ENCODE results near the gene ING5.

Gene ING5

DNA sequence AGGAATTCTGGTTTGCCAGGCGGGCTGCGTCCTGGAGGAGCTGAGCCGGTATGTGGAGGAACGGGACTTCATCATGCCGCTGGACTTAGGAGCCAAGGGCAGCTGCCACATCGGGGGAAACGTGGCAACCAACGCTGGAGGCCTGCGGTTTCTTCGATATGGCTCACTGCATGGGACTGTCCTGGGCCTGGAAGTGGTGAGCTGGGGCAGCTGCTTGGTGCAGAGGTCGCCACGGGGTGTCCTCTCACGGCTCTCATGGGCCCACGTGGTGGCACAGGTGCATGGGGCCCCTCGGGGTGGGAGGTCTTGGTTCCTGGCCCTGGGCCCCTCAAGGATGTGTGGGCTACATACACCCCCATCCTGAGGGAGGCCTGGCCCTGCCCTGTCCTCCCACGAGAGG lies 41.8 kb downstream of the ING5 start:
- 96% methylated on average over 16 of the region's 16 CpGs for WGBS
- no peak overlapping the region for H2BK12ac ChIP-seq (ENCODE audit: low read length in 2 of 2)

DNA sequence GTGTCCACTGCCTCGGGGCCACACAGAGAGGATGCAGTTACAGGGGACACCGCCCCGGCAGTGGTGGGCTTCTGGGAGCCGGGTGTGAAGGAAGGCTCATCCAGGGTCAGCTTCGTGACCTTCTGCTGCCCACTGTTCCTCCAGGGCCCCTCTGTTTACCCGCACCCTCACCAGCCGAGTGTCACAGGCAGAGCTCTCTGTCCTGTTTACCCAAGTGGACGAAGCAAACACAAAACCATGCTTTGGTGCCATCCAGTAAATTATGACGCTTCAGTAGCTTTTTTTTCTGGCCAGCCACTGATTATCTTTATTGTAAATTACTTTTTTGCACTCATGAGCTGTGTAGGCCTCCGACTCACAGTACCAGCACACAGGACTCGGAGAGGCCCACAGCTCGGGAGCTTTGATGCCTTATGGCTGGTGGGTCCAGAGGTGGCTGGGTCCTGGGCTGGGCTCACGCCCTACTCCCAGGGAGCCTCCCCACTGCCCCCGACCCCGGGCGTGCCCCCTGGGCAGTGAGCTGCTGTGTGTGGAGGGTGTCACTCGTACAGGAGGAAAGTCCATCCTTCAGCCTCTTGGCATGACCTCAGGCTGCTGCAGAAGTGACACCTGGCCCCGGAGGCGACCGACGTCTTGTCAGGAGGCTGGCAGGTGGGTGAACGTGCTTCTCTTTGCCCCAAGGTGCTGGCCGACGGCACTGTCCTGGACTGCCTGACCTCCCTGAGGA lies 42.4 kb downstream of the ING5 start:
- H3K79me1 ChIP-seq (replicated peaks; ENCODE audit: low read length, poor library complexity, severe bottlenecking), result peaks cover 39% of the 10 kb centered on the region
- H3K18ac ChIP-seq (ENCODE audit: low read depth in 1 of 2, low read length in 2 of 2), result no peak overlapping the region
- H3K4me1 ChIP-seq (ENCODE audit: control insufficient read depth, insufficient read depth, low read depth, low read length), result peaks cover 12% of the 10 kb centered on the region
- no peak overlapping the region for H2AFZ ChIP-seq (ENCODE audit: low read depth, low read length)
- no peak overlapping the region for H3K4me3 ChIP-seq (ENCODE audit: insufficient read depth in 1 of 2, low read depth in 1 of 2, low read length in 2 of 2)
- H4K91ac ChIP-seq (ENCODE audit: low read length), result no peak overlapping the region
- H3K27me3 ChIP-seq (ENCODE audit: control insufficient read depth in 1 of 2, insufficient read depth in 1 of 2, low read length in 2 of 2), result no peaks in the 10 kb centered on the region
- no peaks in the 10 kb centered on the region for H3K9me3 ChIP-seq (ENCODE audit: control insufficient read depth, low read length)
- no peak overlapping the region for H3K23ac ChIP-seq (ENCODE audit: low read length in 2 of 2)
- no peak overlapping the region for H2BK15ac ChIP-seq (ENCODE audit: low read depth, poor library complexity, severe bottlenecking)
- H3K4me2 ChIP-seq (ENCODE audit: low read length, poor library complexity, severe bottlenecking), result no peak overlapping the region
- no peak overlapping the region for H2BK120ac ChIP-seq (ENCODE audit: low read depth, low read length)
- H2AK5ac ChIP-seq (ENCODE audit: low read length, severe bottlenecking), result no peak overlapping the region
- H2BK5ac ChIP-seq (ENCODE audit: low read depth, low read length, poor library complexity, severe bottlenecking), result no peak overlapping the region
- peaks cover 50 to 55% of the 10 kb centered on the region in 2 experiments for H3K36me3 ChIP-seq (ENCODE audit: control insufficient read depth in 1 of 2, insufficient read depth in 2 of 2, low read depth in 1 of 2, low read length in 2 of 2)
- no peak for DNase-seq
- H3K27ac ChIP-seq (ENCODE audit: low read length, poor library complexity, severe bottlenecking), result no peak overlapping the region
- H3K9ac ChIP-seq (ENCODE audit: low read length), result no peak overlapping the region
- H4K8ac ChIP-seq (ENCODE audit: low read length), result no peak overlapping the region
- H3K14ac ChIP-seq (ENCODE audit: low read length in 2 of 2), result no peak overlapping the region
- 91% methylated on average over 24 of the region's 24 CpGs for WGBS
- H3K4ac ChIP-seq (ENCODE audit: low read depth in 1 of 2, low read length in 2 of 2), result no peak overlapping the region
- no peak overlapping the region for H2BK12ac ChIP-seq (ENCODE audit: low read length in 2 of 2)

More for the DNA sequence above, 41.8 kb downstream of the ING5 start:
- Histone ChIP-seq H3K36me3 (ENCODE audit: control insufficient read depth in 1 of 2, insufficient read depth in 2 of 2, low read depth in 1 of 2, low read length in 2 of 2) (peaks cover 49 to 54% of the 10 kb centered on the region in 2 experiments), H3K4me1 (ENCODE audit: control insufficient read depth, insufficient read depth, low read depth, low read length) (peaks cover 12% of the 10 kb centered on the region), H3K4me2 (ENCODE audit: low read length, poor library complexity, severe bottlenecking) (no peak overlapping the region), H3K27me3 (ENCODE audit: control insufficient read depth in 1 of 2, insufficient read depth in 1 of 2, low read length in 2 of 2) (no peaks in the 10 kb centered on the region), H3K9ac (ENCODE audit: low read length) (no peak overlapping the region), H2BK5ac (ENCODE audit: low read depth, low read length, poor library complexity, severe bottlenecking) (no peak overlapping the region), H2BK120ac (ENCODE audit: low read depth, low read length) (no peak overlapping the region), H3K18ac (ENCODE audit: low read depth in 1 of 2, low read length in 2 of 2) (no peak overlapping the region), H2BK15ac (ENCODE audit: low read depth, poor library complexity, severe bottlenecking) (no peak overlapping the region), H3K14ac (ENCODE audit: low read length in 2 of 2) (no peak overlapping the region), H3K4ac (ENCODE audit: low read depth in 1 of 2, low read length in 2 of 2) (no peak overlapping the region), H2AK5ac (ENCODE audit: low read length, severe bottlenecking) (no peak overlapping the region), H2AFZ (ENCODE audit: low read depth, low read length) (no peak overlapping the region), H4K91ac (ENCODE audit: low read length) (no peak overlapping the region), H3K23ac (ENCODE audit: low read length in 2 of 2) (no peak overlapping the region), H3K79me1 (replicated peaks; ENCODE audit: low read length, poor library complexity, severe bottlenecking) (peaks cover 41% of the 10 kb centered on the region), H3K27ac (ENCODE audit: low read length, poor library complexity, severe bottlenecking) (no peak overlapping the region), H4K8ac (ENCODE audit: low read length) (no peak overlapping the region), H3K9me3 (ENCODE audit: control insufficient read depth, low read length) (no peaks in the 10 kb centered on the region), H3K4me3 (ENCODE audit: insufficient read depth in 1 of 2, low read depth in 1 of 2, low read length in 2 of 2) (no peak overlapping the region)
- DNase-seq, result no peak

DNA sequence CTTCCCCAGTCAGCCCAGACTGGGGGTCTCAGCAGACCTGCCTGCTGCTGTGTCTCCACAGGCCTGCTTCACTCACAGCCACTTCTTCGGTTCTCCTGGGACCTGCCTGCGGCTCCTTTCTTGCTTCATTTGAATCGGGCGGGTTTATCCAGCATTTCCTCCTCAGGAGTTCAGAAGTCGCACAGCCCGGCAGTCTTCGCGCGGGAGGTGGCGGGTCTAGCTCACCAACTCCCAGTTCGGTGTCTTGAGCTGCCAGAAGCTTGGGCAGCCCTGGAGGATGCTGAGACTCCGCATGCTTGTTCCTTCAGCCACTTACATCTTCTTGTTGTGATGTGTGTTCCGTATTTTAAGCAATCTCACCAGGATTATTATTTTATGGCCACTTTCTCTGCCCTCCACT lies 43.4 kb downstream of the ING5 start:
- H2BK12ac ChIP-seq (ENCODE audit: low read length in 2 of 2), result no peak overlapping the region
- H3K9ac ChIP-seq (ENCODE audit: low read length), result no peak overlapping the region
- H3K23ac ChIP-seq (ENCODE audit: low read length in 2 of 2), result no peak overlapping the region
- no peak overlapping the region for H4K91ac ChIP-seq (ENCODE audit: low read length)
- H3K27ac ChIP-seq (ENCODE audit: low read length, poor library complexity, severe bottlenecking), result no peak overlapping the region
- H3K4me3 ChIP-seq (ENCODE audit: insufficient read depth in 1 of 2, low read depth in 1 of 2, low read length in 2 of 2), result no peak overlapping the region
- H3K4me1 ChIP-seq (ENCODE audit: control insufficient read depth, insufficient read depth, low read depth, low read length), result peaks cover 5% of the 10 kb centered on the region
- H2AK5ac ChIP-seq (ENCODE audit: low read length, severe bottlenecking), result no peak overlapping the region
- no peak overlapping the region for H3K18ac ChIP-seq (ENCODE audit: low read depth in 1 of 2, low read length in 2 of 2)
- H3K14ac ChIP-seq (ENCODE audit: low read length in 2 of 2), result no peak overlapping the region
- H3K4me2 ChIP-seq (ENCODE audit: low read length, poor library complexity, severe bottlenecking), result no peak overlapping the region
- H3K9me3 ChIP-seq (ENCODE audit: control insufficient read depth, low read length), result no peaks in the 10 kb centered on the region
- no peak overlapping the region for H2AFZ ChIP-seq (ENCODE audit: low read depth, low read length)
- H3K4ac ChIP-seq (ENCODE audit: low read depth in 1 of 2, low read length in 2 of 2), result no peak overlapping the region
- H2BK120ac ChIP-seq (ENCODE audit: low read depth, low read length), result no peak overlapping the region
- no peaks in the 10 kb centered on the region for H3K27me3 ChIP-seq (ENCODE audit: control insufficient read depth in 1 of 2, insufficient read depth in 1 of 2, low read length in 2 of 2)
- H4K8ac ChIP-seq (ENCODE audit: low read length), result no peak overlapping the region
- H3K36me3 ChIP-seq (ENCODE audit: control insufficient read depth in 1 of 2, insufficient read depth in 2 of 2, low read depth in 1 of 2, low read length in 2 of 2), result peaks cover 58% of the 10 kb centered on the region in 2 experiments
- H3K79me1 ChIP-seq (replicated peaks; ENCODE audit: low read length, poor library complexity, severe bottlenecking), result peaks cover 32% of the 10 kb centered on the region
- WGBS, result 98% methylated on average over 13 of the region's 13 CpGs
- no peak overlapping the region for H2BK15ac ChIP-seq (ENCODE audit: low read depth, poor library complexity, severe bottlenecking)
- DNase-seq, result no peak
- H2BK5ac ChIP-seq (ENCODE audit: low read depth, low read length, poor library complexity, severe bottlenecking), result no peak overlapping the region

DNA sequence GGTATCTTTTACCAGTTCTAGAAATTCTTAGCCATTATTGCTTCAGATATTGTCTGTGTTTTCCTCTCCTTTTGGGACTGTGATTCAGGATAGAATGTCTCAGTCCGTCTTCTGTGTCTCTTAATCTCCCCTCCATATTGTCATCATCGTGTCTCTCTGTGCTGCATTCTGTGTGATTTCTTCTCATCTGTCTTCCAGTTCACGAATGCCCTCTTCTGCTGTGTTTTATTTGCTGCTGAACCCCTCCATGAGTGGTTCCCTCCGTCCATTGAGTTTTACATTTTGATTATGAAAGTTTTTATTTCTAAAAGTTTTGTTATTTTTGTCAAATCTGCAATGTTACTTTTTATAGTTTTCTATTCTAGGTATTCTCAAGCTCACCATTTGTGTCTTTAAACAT lies 44.2 kb downstream of the ING5 start:
- no peak overlapping the region for H2BK12ac ChIP-seq (ENCODE audit: low read length in 2 of 2)
- DNase-seq, result no peak
- no peak overlapping the region for H3K23ac ChIP-seq (ENCODE audit: low read length in 2 of 2)
- H2BK15ac ChIP-seq (ENCODE audit: low read depth, poor library complexity, severe bottlenecking), result no peak overlapping the region
- H3K4ac ChIP-seq (ENCODE audit: low read depth in 1 of 2, low read length in 2 of 2), result no peak overlapping the region
- no peak overlapping the region for H3K18ac ChIP-seq (ENCODE audit: low read depth in 1 of 2, low read length in 2 of 2)
- H2BK5ac ChIP-seq (ENCODE audit: low read depth, low read length, poor library complexity, severe bottlenecking), result no peak overlapping the region
- H2BK120ac ChIP-seq (ENCODE audit: low read depth, low read length), result no peak overlapping the region
- peaks cover 59 to 62% of the 10 kb centered on the region in 2 experiments for H3K36me3 ChIP-seq (ENCODE audit: control insufficient read depth in 1 of 2, insufficient read depth in 2 of 2, low read depth in 1 of 2, low read length in 2 of 2)
- H3K4me2 ChIP-seq (ENCODE audit: low read length, poor library complexity, severe bottlenecking), result no peak overlapping the region
- 100% methylated on average over 3 of the region's 4 CpGs for WGBS
- no peak overlapping the region for H2AFZ ChIP-seq (ENCODE audit: low read depth, low read length)
- peaks cover 4% of the 10 kb centered on the region for H3K4me1 ChIP-seq (ENCODE audit: control insufficient read depth, insufficient read depth, low read depth, low read length)
- no peak overlapping the region for H3K4me3 ChIP-seq (ENCODE audit: insufficient read depth in 1 of 2, low read depth in 1 of 2, low read length in 2 of 2)
- H3K14ac ChIP-seq (ENCODE audit: low read length in 2 of 2), result no peak overlapping the region
- no peak overlapping the region for H4K8ac ChIP-seq (ENCODE audit: low read length)
- H4K91ac ChIP-seq (ENCODE audit: low read length), result no peak overlapping the region
- H3K9ac ChIP-seq (ENCODE audit: low read length), result no peak overlapping the region
- H3K27me3 ChIP-seq (ENCODE audit: control insufficient read depth in 1 of 2, insufficient read depth in 1 of 2, low read length in 2 of 2), result no peaks in the 10 kb centered on the region
- H3K9me3 ChIP-seq (ENCODE audit: control insufficient read depth, low read length), result no peaks in the 10 kb centered on the region
- H2AK5ac ChIP-seq (ENCODE audit: low read length, severe bottlenecking), result no peak overlapping the region
- H3K79me1 ChIP-seq (replicated peaks; ENCODE audit: low read length, poor library complexity, severe bottlenecking), result peaks cover 28% of the 10 kb centered on the region
- H3K27ac ChIP-seq (ENCODE audit: low read length, poor library complexity, severe bottlenecking), result no peak overlapping the region
